H9 (cell line): Measurements from ENCODE around the gene MICALL2. TPM values are rescaled to one million over a fixed set of nuclear protein-coding genes. Genes with fewer than 3 reads are reported as not detected.

Source experiments
- DNase-seq: peaks from one replicate; pipeline ENCODE4 v3.0.0-alpha.2; 2017
- H2AFZ ChIP-seq: one replicate; pipeline ENCODE4 v1.6.1; 2013; ENCODE audit warnings: mild to moderate bottlenecking, low read length, control low read depth, moderate library complexity
- H2AK5ac ChIP-seq: 2 replicates; pipeline ENCODE4 v1.6.1; 2013; ENCODE audit warnings: low read length, control low read depth, mixed read lengths; ENCODE audit not compliant: insufficient read length
- H2BK120ac ChIP-seq: one replicate; pipeline ENCODE4 v1.6.1; 2013; ENCODE audit warnings: low read depth, mild to moderate bottlenecking, low read length, control low read depth, inconsistent platforms; ENCODE audit not compliant: poor library complexity, severe bottlenecking
- H2BK12ac ChIP-seq: 2 replicates; pipeline ENCODE4 v1.6.1; 2013; ENCODE audit warnings: low read length, control low read depth, mixed read lengths, low read depth; ENCODE audit not compliant: insufficient read length
- H2BK15ac ChIP-seq: 2 replicates; pipeline ENCODE4 v1.6.1; 2013; ENCODE audit warnings: low read depth, low read length, control low read depth
- H2BK20ac ChIP-seq: one replicate; pipeline ENCODE4 v1.6.1; 2013; ENCODE audit warnings: low read depth, mild to moderate bottlenecking, low read length, control low read depth, inconsistent platforms; ENCODE audit not compliant: poor library complexity, severe bottlenecking
- H2BK5ac ChIP-seq: 2 replicates; pipeline ENCODE4 v1.6.1; 2013; ENCODE audit warnings: low read length, control low read depth, mixed read lengths; ENCODE audit not compliant: insufficient read length
- H3K14ac ChIP-seq: 2 replicates; pipeline ENCODE4 v1.6.1; 2013; ENCODE audit warnings: low read length, control low read depth; ENCODE audit not compliant: insufficient read depth
- H3K18ac ChIP-seq: 2 replicates; pipeline ENCODE4 v1.6.1; 2013; ENCODE audit warnings: low read depth, mild to moderate bottlenecking, mixed read lengths, low read length, control low read depth; ENCODE audit not compliant: insufficient read length
- H3K23ac ChIP-seq: 2 replicates; pipeline ENCODE4 v1.6.1; 2013; ENCODE audit warnings: low read length, control low read depth, mixed read lengths, low read depth; ENCODE audit not compliant: insufficient read length
- H3K23me2 ChIP-seq: 2 replicates; pipeline ENCODE4 v1.6.1; 2013; ENCODE audit warnings: low read depth, mild to moderate bottlenecking, mixed read lengths, low read length, control low read depth; ENCODE audit not compliant: insufficient read length, poor library complexity, severe bottlenecking
- H3K27ac ChIP-seq: 2 replicates; pipeline ENCODE4 v1.5.1; 2013; ENCODE audit warnings: low read length, control low read depth, mixed read lengths, low read depth; ENCODE audit not compliant: insufficient read length
- H3K27me3 ChIP-seq: 2 replicates; pipeline ENCODE4 v1.6.1; 2013; ENCODE audit warnings: low read length, control low read depth, inconsistent platforms; ENCODE audit not compliant: insufficient read depth
- H3K4ac ChIP-seq: 2 replicates; pipeline ENCODE4 v1.6.1; 2013; ENCODE audit warnings: low read depth, mild to moderate bottlenecking, control low read depth, inconsistent platforms, low read length, moderate library complexity
- H3K4me1 ChIP-seq: 2 replicates; pipeline ENCODE4 v1.6.1; 2013; ENCODE audit warnings: low read length, control low read depth, inconsistent platforms; ENCODE audit not compliant: insufficient read depth
- H3K4me2 ChIP-seq: 2 replicates; pipeline ENCODE4 v1.6.1; 2013; ENCODE audit warnings: low read length, control low read depth, mixed read lengths; ENCODE audit not compliant: insufficient read length, insufficient read depth
- H3K56ac ChIP-seq: 2 replicates; pipeline ENCODE4 v1.6.1; 2013; ENCODE audit warnings: low read depth, mild to moderate bottlenecking, mixed read lengths, low read length, control low read depth; ENCODE audit not compliant: insufficient read length
- H3K79me1 ChIP-seq: 2 replicates; pipeline ENCODE4 v1.6.1; 2013; ENCODE audit warnings: low read depth, mild to moderate bottlenecking, moderate library complexity, low read length, control low read depth, inconsistent platforms; ENCODE audit not compliant: insufficient read depth, poor library complexity, severe bottlenecking
- H3K79me2 ChIP-seq: 2 replicates; pipeline ENCODE4 v1.6.1; 2013; ENCODE audit warnings: low read length, control low read depth, inconsistent platforms; ENCODE audit not compliant: insufficient read depth
- H3K9ac ChIP-seq: 2 replicates; pipeline ENCODE4 v1.6.1; 2013; ENCODE audit warnings: low read length, control low read depth, mixed read lengths; ENCODE audit not compliant: insufficient read length; ENCODE audit errors: extremely low read depth
- H3K9me3 ChIP-seq: one replicate; pipeline ENCODE4 v1.6.1; 2013; ENCODE audit warnings: low read depth, low read length, inconsistent platforms; ENCODE audit not compliant: control insufficient read depth
- H3T11ph ChIP-seq: one replicate; pipeline ENCODE4 v1.6.1; 2013; ENCODE audit warnings: mild to moderate bottlenecking, low read length, control low read depth, inconsistent platforms
- H4K20me1 ChIP-seq: one replicate; pipeline ENCODE4 v1.6.1; 2013; ENCODE audit not compliant: control insufficient read depth, insufficient read length, insufficient read depth
- H4K5ac ChIP-seq: 2 replicates; pipeline ENCODE4 v1.6.1; 2013; ENCODE audit warnings: low read depth, mild to moderate bottlenecking, mixed read lengths, low read length, control low read depth; ENCODE audit not compliant: insufficient read length
- H4K8ac ChIP-seq: replicated peaks from 2 replicates; pipeline ENCODE4 v1.6.1; 2013; ENCODE audit warnings: low read length, control low read depth, mixed read lengths, low read depth; ENCODE audit not compliant: insufficient read length
- H4K91ac ChIP-seq: 2 replicates; pipeline ENCODE4 v1.6.1; 2013; ENCODE audit warnings: low read depth, mild to moderate bottlenecking, moderate library complexity, mixed read lengths, low read length, control low read depth; ENCODE audit not compliant: insufficient read length
- H3K27ac Mint-ChIP-seq, 3 experiments: 2 replicates in 2 of 3; 3 replicates in 1 of 3; pipeline ENCODE4 v1.8.0; 2020 to 2021; ENCODE audit warnings: mixed read lengths in 3 of 3, mild to moderate bottlenecking in 1 of 3, moderate library complexity in 1 of 3
- H3K27me3 Mint-ChIP-seq: 2 replicates; pipeline ENCODE4 v1.8.0; 2021; ENCODE audit warnings: low read depth, mild to moderate bottlenecking, moderate library complexity, mixed read lengths
- H3K36me3 Mint-ChIP-seq, 3 experiments: 2 replicates in 2 of 3; 3 replicates in 1 of 3; pipeline ENCODE4 v1.8.0; 2020 to 2021; ENCODE audit warnings: low read depth in 3 of 3, mixed read lengths in 3 of 3; ENCODE audit not compliant: insufficient read depth in 1 of 3
- H3K4me1 Mint-ChIP-seq, 2 experiments: 2 replicates each; pipeline ENCODE4 v1.8.0; 2020; ENCODE audit warnings: mixed read lengths in 2 of 2
- H3K4me3 Mint-ChIP-seq, 2 experiments: 2 replicates in 1 of 2; 3 replicates in 1 of 2; pipeline ENCODE4 v1.8.0; 2020 to 2021; ENCODE audit warnings: mild to moderate bottlenecking in 2 of 2, mixed read lengths in 2 of 2, moderate library complexity in 1 of 2
- H3K9me3 Mint-ChIP-seq, 2 experiments: 2 replicates in 1 of 2; 3 replicates in 1 of 2; pipeline ENCODE4 v1.8.0; 2020; ENCODE audit warnings: mild to moderate bottlenecking in 2 of 2, mixed read lengths in 2 of 2, moderate library complexity in 1 of 2
- CTCF ChIP-seq: fragments of 200-600 bp; sonication (generic); conservative IDR thresholded peaks from 3 replicates; pipeline ENCODE4 v1.8.0; 2021; ENCODE audit warnings: antibody characterized with exemption, mild to moderate bottlenecking
- WGBS: extraction: QIAGEN DNeasy Blood & Tissue Kit; methylation state at CpG from one replicate; pipeline ENCODE4 v1.1.7; 2013; ENCODE audit warnings: missing lambda C conversion rate, low lambda C conversion rate, mixed read lengths; ENCODE audit not compliant: insufficient read length; ENCODE audit errors: extremely low coverage; 5-methylcytosine and 5-hydroxymethylcytosine counted together
- total RNA-seq: library from RNA; stranded (reverse); gene quantifications from 2 replicates; pipeline ENCODE4 v1.2.1, GENCODE V29; 2021

Gene MICALL2
- total RNA-seq, 1 experiment from 2014 or later: 7.1 TPM

- Mint-ChIP-seq H3K4me3 (no peak overlapping the region), H3K36me3 (no peaks in the 10 kb centered on the region; a peak in 1 of 7 replicates), H3K27me3 (peaks cover 45% of the 10 kb centered on the region), H3K4me1 (0 out of 4 replicates have a peak, but pooled peaks cover 0 to 3% of the 10 kb centered on the region in 2 experiments), H3K9me3 (peaks cover 7% of the 10 kb centered on the region in 2 experiments; a peak in 4 of 5 replicates), H3K27ac (no peak overlapping the region; a peak in 1 of 7 replicates)
- H4K5ac ChIP-seq: no peak overlapping the region
- H3K4me2 ChIP-seq: no peak overlapping the region
- H3K27me3 ChIP-seq: no peaks in the 10 kb centered on the region
- no peak overlapping the region for H2AK5ac ChIP-seq
- no peak overlapping the region for H3T11ph ChIP-seq
- H2AFZ ChIP-seq: no peak overlapping the region
- H4K20me1 ChIP-seq: no peaks in the 10 kb centered on the region
- H4K91ac ChIP-seq: no peak overlapping the region
- WGBS: no CpG with 5 or more reads among the region's 18 CpGs
- H2BK15ac ChIP-seq: no peak overlapping the region
- no peak overlapping the region for H2BK5ac ChIP-seq
- no peak overlapping the region for H3K23ac ChIP-seq
- H4K8ac ChIP-seq: no peak overlapping the region
- H3K79me1 ChIP-seq: no peaks in the 10 kb centered on the region
- no peaks in the 10 kb centered on the region for H3K23me2 ChIP-seq
- H2BK120ac ChIP-seq: no peak overlapping the region
- H3K56ac ChIP-seq: no peak overlapping the region
- no peak overlapping the region for H3K4ac ChIP-seq
- no peak overlapping the region for H3K18ac ChIP-seq
- no peak overlapping the region for H2BK12ac ChIP-seq
- no peak for DNase-seq
- H3K79me2 ChIP-seq: no peaks in the 10 kb centered on the region
- no peak overlapping the region for H3K9ac ChIP-seq
- H3K4me1 ChIP-seq: no peaks in the 10 kb centered on the region
- no peak overlapping the region for H3K27ac ChIP-seq
- H3K14ac ChIP-seq: no peak overlapping the region
- no peak for TF ChIP-seq CTCF
- H2BK20ac ChIP-seq: no peak overlapping the region
- no peaks in the 10 kb centered on the region for H3K9me3 ChIP-seq
Observed at GRCh38 chr7:1387261-1387660, 72.0 kb downstream of the MICALL2 start.
